Activated B cell treated with CpG ODN at 0.5 μM for 24 hours (primary cell): ENCODE measurements around the gene VAV1. TPM values are rescaled to one million over a fixed set of nuclear protein-coding genes. Genes with fewer than 3 reads are reported as not detected.

Experiments used
- ATAC-seq: fragments of 200-7000 bp; cut with Tn5 transposase; one replicate; pipeline ENCODE4 v1.10.0; 2021; ENCODE audit warnings: low read depth, mild to moderate bottlenecking, moderate library complexity
- CTCF ChIA-PET: fragments of 350-600 bp; sonication (Branson Sonifier 250); formaldehyde crosslinking; loops from one replicate; lab custom pipeline; 2021; ENCODE audit warnings: antibody characterized with exemption; lab: Charles Lee
- POLR2A ChIA-PET: fragments of 350-600 bp; sonication (Branson Sonifier 250); formaldehyde crosslinking; loops from one replicate; lab custom pipeline; 2021; ENCODE audit warnings: antibody characterized with exemption; lab: Charles Lee
- DNase-seq: peaks from one replicate; pipeline ENCODE4 v3.0.0; 2022
- H3K27ac Mint-ChIP-seq: one replicate; pipeline ENCODE4 v1.8.0; 2020; ENCODE audit warnings: mixed read lengths
- H3K27me3 Mint-ChIP-seq: one replicate; pipeline ENCODE4 v1.8.0; 2021; ENCODE audit warnings: mixed read lengths
- H3K36me3 Mint-ChIP-seq: one replicate; pipeline ENCODE4 v1.8.0; 2021; ENCODE audit warnings: low read depth, mixed read lengths
- H3K4me1 Mint-ChIP-seq: one replicate; pipeline ENCODE4 v1.8.0; 2021; ENCODE audit warnings: mixed read lengths
- H3K4me3 Mint-ChIP-seq: one replicate; pipeline ENCODE4 v1.8.0; 2020; ENCODE audit warnings: mild to moderate bottlenecking, mixed read lengths
- H3K9me3 Mint-ChIP-seq: one replicate; pipeline ENCODE4 v1.8.0; 2020; ENCODE audit warnings: mixed read lengths
- intact Hi-C: fragments of 100-400 bp; cut with micrococcal nuclease; formaldehyde crosslinking; loops from one replicate; pipeline ENCODE4 v1.15.1; 2024
- total RNA-seq: library from RNA; stranded (reverse); gene quantifications from 2 replicates; pipeline ENCODE4 v1.2.3, GENCODE V29; 2022
- TF ChIP-seq, protein P1 (sequence below): fragments of 200-600 bp; IDR thresholded peaks from one replicate; pipeline ENCODE4 v1.8.0; 2022; ENCODE audit warnings: antibody characterized with exemption, mild to moderate bottlenecking

The VAV1 gene
- total RNA-seq, 1 donor from 2014 or later, result 121 TPM

DNA sequence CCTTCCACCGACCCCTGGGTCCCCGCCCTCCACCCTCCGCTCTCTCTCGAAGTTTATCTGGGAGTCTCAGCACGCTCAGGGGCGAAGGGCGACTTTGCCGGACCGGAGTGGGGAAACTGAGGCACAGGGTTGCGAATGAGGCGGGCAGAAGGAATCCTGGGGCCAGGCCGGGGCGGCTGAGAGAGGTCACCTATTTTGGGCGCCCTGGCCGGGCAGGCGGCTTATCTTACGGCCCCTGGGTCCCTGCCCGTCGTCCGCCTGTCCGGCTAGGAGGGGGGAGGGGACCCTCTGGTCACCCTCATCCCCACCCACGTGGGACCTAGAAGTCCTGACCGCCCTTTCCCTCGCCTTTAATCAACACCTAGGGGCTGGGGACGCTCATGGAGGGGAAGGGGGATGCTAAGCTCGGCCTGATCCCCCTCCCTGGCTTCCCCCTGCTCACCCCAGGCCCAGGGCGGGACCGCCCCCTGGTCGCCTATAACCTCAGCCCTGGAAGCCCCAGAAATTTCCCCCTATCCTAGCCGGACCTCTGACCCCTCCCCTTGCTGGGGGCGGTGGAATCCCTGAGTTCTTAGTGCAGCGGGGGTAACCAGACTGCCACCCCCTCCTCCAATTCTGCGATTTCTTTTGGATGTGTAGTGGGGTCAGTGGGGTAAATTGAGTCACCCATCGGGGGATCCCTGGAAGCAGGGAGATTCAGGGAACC lies 32.5 kb upstream of the VAV1 start:
- H3K36me3 Mint-ChIP-seq, result peaks cover 39% of the 10 kb centered on the region
- POLR2A ChIA-PET, result interaction anchor here (0.5 to 6.9 kb wide), 7 partner anchors 14 to 221 kb away, joined by 3 to 81 read pairs (median 4); partner anchors contain the start of gene VAV1

DNA sequence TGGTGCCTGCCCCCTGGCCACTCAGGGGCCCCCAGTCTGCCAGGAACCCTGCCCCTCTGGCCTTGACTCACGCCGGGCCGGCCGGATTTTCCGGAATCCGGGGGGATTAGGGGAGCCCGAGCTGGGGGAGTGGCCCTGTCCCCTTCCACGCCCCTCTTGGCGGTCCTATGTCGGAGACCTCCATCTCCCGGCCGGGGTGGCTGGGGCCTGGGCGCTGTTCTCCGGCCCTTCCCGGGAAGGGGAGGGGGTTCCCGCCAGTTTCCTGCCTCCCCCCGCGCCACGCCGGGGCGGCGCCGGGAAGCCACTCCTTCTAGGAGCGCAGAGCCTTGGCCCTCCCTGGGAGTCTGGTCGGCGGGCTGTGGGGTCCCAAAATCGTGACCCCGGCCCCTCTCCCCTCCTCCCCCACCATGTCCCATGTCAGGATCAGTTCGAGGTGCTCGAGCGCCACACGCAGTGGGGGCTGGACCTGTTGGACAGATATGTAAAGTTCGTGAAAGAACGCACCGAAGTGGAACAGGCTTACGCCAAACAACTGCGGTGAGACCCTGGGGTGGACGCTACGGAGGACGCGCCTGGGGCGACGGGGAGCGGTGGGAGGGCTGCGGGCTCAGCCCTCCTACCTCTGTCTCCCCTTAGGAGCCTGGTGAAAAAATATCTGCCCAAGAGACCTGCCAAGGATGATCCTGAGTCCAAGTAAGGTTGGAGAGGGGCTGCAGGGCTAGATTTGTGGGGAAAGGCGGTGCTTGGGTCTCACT lies 31.7 kb upstream of the VAV1 start:
- H3K9me3 Mint-ChIP-seq, result no peaks in the 10 kb centered on the region
- TF ChIP-seq, protein P1, sequence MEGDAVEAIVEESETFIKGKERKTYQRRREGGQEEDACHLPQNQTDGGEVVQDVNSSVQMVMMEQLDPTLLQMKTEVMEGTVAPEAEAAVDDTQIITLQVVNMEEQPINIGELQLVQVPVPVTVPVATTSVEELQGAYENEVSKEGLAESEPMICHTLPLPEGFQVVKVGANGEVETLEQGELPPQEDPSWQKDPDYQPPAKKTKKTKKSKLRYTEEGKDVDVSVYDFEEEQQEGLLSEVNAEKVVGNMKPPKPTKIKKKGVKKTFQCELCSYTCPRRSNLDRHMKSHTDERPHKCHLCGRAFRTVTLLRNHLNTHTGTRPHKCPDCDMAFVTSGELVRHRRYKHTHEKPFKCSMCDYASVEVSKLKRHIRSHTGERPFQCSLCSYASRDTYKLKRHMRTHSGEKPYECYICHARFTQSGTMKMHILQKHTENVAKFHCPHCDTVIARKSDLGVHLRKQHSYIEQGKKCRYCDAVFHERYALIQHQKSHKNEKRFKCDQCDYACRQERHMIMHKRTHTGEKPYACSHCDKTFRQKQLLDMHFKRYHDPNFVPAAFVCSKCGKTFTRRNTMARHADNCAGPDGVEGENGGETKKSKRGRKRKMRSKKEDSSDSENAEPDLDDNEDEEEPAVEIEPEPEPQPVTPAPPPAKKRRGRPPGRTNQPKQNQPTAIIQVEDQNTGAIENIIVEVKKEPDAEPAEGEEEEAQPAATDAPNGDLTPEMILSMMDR, result no peak

More for the DNA sequence above, 32.5 kb upstream of the VAV1 start:
- Mint-ChIP-seq H3K4me1 (peaks cover 44% of the 10 kb centered on the region), H3K27ac (peak overlapping the region; percentile 81), H3K27me3 (no peaks in the 10 kb centered on the region), H3K9me3 (no peaks in the 10 kb centered on the region), H3K4me3 (peak overlapping the region; percentile 90)
- CTCF ChIA-PET, result no interaction called here
- DNase-seq (peak; percentile 44), ATAC-seq (no peak)
- TF ChIP-seq, protein P1, result no peak
- intact Hi-C loops, result loop anchor here (1.0 to 5.0 kb wide), 6 partner anchors 13 to 948 kb away; partner anchors contain the start of genes ARHGEF18 and DUS3L

DNA sequence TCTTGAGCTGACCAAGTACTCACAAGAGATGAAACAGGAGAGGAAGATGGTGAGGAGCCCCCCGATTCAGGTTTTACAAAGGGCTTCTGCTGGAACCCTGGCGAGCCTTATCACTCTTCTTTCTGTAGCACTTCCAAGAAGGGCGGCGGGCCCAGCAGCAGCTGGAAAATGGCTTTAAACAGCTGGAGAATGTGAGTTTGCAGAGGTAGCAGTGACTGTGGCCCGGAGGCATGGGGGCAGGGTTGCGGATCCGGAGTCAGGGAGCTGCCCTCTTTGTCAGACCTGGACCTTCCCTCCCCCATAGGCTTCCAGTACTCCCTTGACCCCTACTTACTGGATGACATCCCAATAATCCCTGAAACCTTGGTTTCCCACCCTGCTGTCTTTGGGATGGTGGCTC lies 29.4 kb upstream of the VAV1 start:
- no peaks in the 10 kb centered on the region for H3K9me3 Mint-ChIP-seq
- no peak overlapping the region for H3K4me3 Mint-ChIP-seq
- ChIA-PET POLR2A (interaction anchor here (1.5 to 1.8 kb wide), 2 partner anchors 9 to 59 kb away, joined by 3 read pairs; no protein-coding TSS in a partner anchor), CTCF (no interaction called here)
- intact Hi-C loops, result no loop called here
- DNase-seq (no peak), ATAC-seq (no peak)
- no peaks in the 10 kb centered on the region for H3K27me3 Mint-ChIP-seq
- peaks cover 24% of the 10 kb centered on the region for H3K4me1 Mint-ChIP-seq
- TF ChIP-seq, protein P1, result no peak
- H3K36me3 Mint-ChIP-seq, result peaks cover 60% of the 10 kb centered on the region
- no peak overlapping the region for H3K27ac Mint-ChIP-seq

More for the DNA sequence above, 31.7 kb upstream of the VAV1 start:
- POLR2A ChIA-PET, result interaction anchor here (0.6 to 6.9 kb wide), 9 partner anchors 12 to 222 kb away, joined by 3 to 81 read pairs (median 5); partner anchors contain the start of genes SH2D3A and VAV1
- Mint-ChIP-seq H3K27ac (peak overlapping the region; percentile 81), H3K4me1 (peaks cover 39% of the 10 kb centered on the region), H3K36me3 (peaks cover 47% of the 10 kb centered on the region), H3K4me3 (peak overlapping the region; percentile 90), H3K27me3 (no peaks in the 10 kb centered on the region)
- intact Hi-C loops, result loop anchor here (1.0 kb wide), 1 partner anchor 32 kb away; the partner anchor contains the start of gene VAV1
- ATAC-seq (no peak), DNase-seq (peak; percentile 56)
- CTCF ChIA-PET, result interaction anchor here (1.3 to 1.5 kb wide), 3 partner anchors 32 to 224 kb away, joined by 4 read pairs; partner anchors contain the start of gene VAV1

- no peaks in the 10 kb centered on the region for H3K27me3 Mint-ChIP-seq
- intact Hi-C loops, result no loop called here
- POLR2A ChIA-PET, result interaction anchor here (0.8 to 1.8 kb wide), 3 partner anchors 8 to 59 kb away, joined by 3 read pairs; no protein-coding TSS in a partner anchor
Measured at GRCh38 chr19:6743714-6744380, 28.7 kb upstream of the VAV1 start.

More at GRCh38 chr19:6743714-6744380, 28.7 kb upstream of the VAV1 start:
- H3K27ac Mint-ChIP-seq, result no peak overlapping the region
- peaks cover 67% of the 10 kb centered on the region for H3K36me3 Mint-ChIP-seq
- H3K9me3 Mint-ChIP-seq, result no peaks in the 10 kb centered on the region
- TF ChIP-seq, protein P1, result no peak
- DNase-seq (no peak), ATAC-seq (no peak)
- peaks cover 16% of the 10 kb centered on the region for H3K4me1 Mint-ChIP-seq
- peak overlapping the region; percentile 4 for H3K4me3 Mint-ChIP-seq
- CTCF ChIA-PET, result no interaction called here
